Measurements from ENCODE around the gene SGSM2.

The SGSM2 gene
- total RNA-seq, result 174 to 196 (median 189) reads per million in 3 donors

- Histone ChIP-seq H3K27ac (ENCODE audit: insufficient read depth, low read length, poor library complexity, severe bottlenecking) (peak within 1 kb of the TSS; percentile 80), H3K36me3 (ENCODE audit: control insufficient read depth, insufficient read depth, low read length) (peaks cover 29% of the 10 kb centered on the region), H3K4me1 (ENCODE audit: control insufficient read depth, insufficient read depth, low read length, poor library complexity, severe bottlenecking) (peaks cover 16% of the 10 kb centered on the region), H3K27me3 (replicated peaks; ENCODE audit: control insufficient read depth, insufficient read depth, low read length, poor library complexity, severe bottlenecking) (no peaks in the 10 kb centered on the region), H3K4me3 (ENCODE audit: insufficient read depth, low read depth, low read length, poor library complexity, severe bottlenecking) (peak within 1 kb of the TSS; percentile 66), H3K9me3 (ENCODE audit: control insufficient read depth, low read length) (no peaks in the 10 kb centered on the region)
- peak; percentile 61 to 66 (median 62) for DNase-seq
Observed at GRCh38 chr17:2336852-2337543, at the start of gene SGSM2. Gene SGSM2, plus strand, starts transcription at chr17:2337501. Its CDS starts 188 bp downstream, at chr17:2337689.

GRCh38 chr17:2289878-2290478 is 47.3 kb upstream of the SGSM2 start:
- Histone ChIP-seq H3K4me1 (ENCODE audit: control insufficient read depth, insufficient read depth, low read length, poor library complexity, severe bottlenecking) (no peaks in the 10 kb centered on the region), H3K27ac (ENCODE audit: insufficient read depth, low read length, poor library complexity, severe bottlenecking) (no peak overlapping the region), H3K27me3 (replicated peaks; ENCODE audit: control insufficient read depth, insufficient read depth, low read length, poor library complexity, severe bottlenecking) (no peaks in the 10 kb centered on the region), H3K36me3 (ENCODE audit: control insufficient read depth, insufficient read depth, low read length) (peaks cover 65% of the 10 kb centered on the region), H3K9me3 (ENCODE audit: control insufficient read depth, low read length) (no peaks in the 10 kb centered on the region), H3K4me3 (ENCODE audit: insufficient read depth, low read depth, low read length, poor library complexity, severe bottlenecking) (no peak overlapping the region)
- DNase-seq, result no peak

- H3K36me3 ChIP-seq (ENCODE audit: control insufficient read depth, insufficient read depth, low read length), result peaks cover 79% of the 10 kb centered on the region
- no peaks in the 10 kb centered on the region for H3K4me1 ChIP-seq (ENCODE audit: control insufficient read depth, insufficient read depth, low read length, poor library complexity, severe bottlenecking)
- no peak overlapping the region for H3K4me3 ChIP-seq (ENCODE audit: insufficient read depth, low read depth, low read length, poor library complexity, severe bottlenecking)
- H3K27me3 ChIP-seq (replicated peaks; ENCODE audit: control insufficient read depth, insufficient read depth, low read length, poor library complexity, severe bottlenecking), result no peaks in the 10 kb centered on the region
- no peak overlapping the region for H3K27ac ChIP-seq (ENCODE audit: insufficient read depth, low read length, poor library complexity, severe bottlenecking)
- no peak for DNase-seq
- no peaks in the 10 kb centered on the region for H3K9me3 ChIP-seq (ENCODE audit: control insufficient read depth, low read length)
Observed at GRCh38 chr17:2292100-2292499, 45.2 kb upstream of the SGSM2 start.

GRCh38 chr17:2295575-2295974 is 41.7 kb upstream of the SGSM2 start:
- no peaks in the 10 kb centered on the region for H3K9me3 ChIP-seq (ENCODE audit: control insufficient read depth, low read length)
- no peak overlapping the region for H3K27ac ChIP-seq (ENCODE audit: insufficient read depth, low read length, poor library complexity, severe bottlenecking)
- no peaks in the 10 kb centered on the region for H3K4me1 ChIP-seq (ENCODE audit: control insufficient read depth, insufficient read depth, low read length, poor library complexity, severe bottlenecking)
- DNase-seq, result no peak
- peaks cover 78% of the 10 kb centered on the region for H3K36me3 ChIP-seq (ENCODE audit: control insufficient read depth, insufficient read depth, low read length)
- H3K27me3 ChIP-seq (replicated peaks; ENCODE audit: control insufficient read depth, insufficient read depth, low read length, poor library complexity, severe bottlenecking), result no peaks in the 10 kb centered on the region
- H3K4me3 ChIP-seq (ENCODE audit: insufficient read depth, low read depth, low read length, poor library complexity, severe bottlenecking), result no peak overlapping the region

- no peak for DNase-seq
- Histone ChIP-seq H3K27ac (ENCODE audit: insufficient read depth, low read length, poor library complexity, severe bottlenecking) (no peak overlapping the region), H3K9me3 (ENCODE audit: control insufficient read depth, low read length) (no peaks in the 10 kb centered on the region), H3K27me3 (replicated peaks; ENCODE audit: control insufficient read depth, insufficient read depth, low read length, poor library complexity, severe bottlenecking) (no peaks in the 10 kb centered on the region), H3K4me1 (ENCODE audit: control insufficient read depth, insufficient read depth, low read length, poor library complexity, severe bottlenecking) (no peaks in the 10 kb centered on the region), H3K36me3 (ENCODE audit: control insufficient read depth, insufficient read depth, low read length) (peaks cover 69% of the 10 kb centered on the region), H3K4me3 (ENCODE audit: insufficient read depth, low read depth, low read length, poor library complexity, severe bottlenecking) (no peak overlapping the region)
Observed at GRCh38 chr17:2297023-2297422, 40.3 kb upstream of the SGSM2 start.

GRCh38 chr17:2299136-2299535 is 38.2 kb upstream of the SGSM2 start:
- H3K4me1 ChIP-seq (ENCODE audit: control insufficient read depth, insufficient read depth, low read length, poor library complexity, severe bottlenecking), result peaks cover 5% of the 10 kb centered on the region
- no peaks in the 10 kb centered on the region for H3K27me3 ChIP-seq (replicated peaks; ENCODE audit: control insufficient read depth, insufficient read depth, low read length, poor library complexity, severe bottlenecking)
- H3K36me3 ChIP-seq (ENCODE audit: control insufficient read depth, insufficient read depth, low read length), result peaks cover 49% of the 10 kb centered on the region
- no peaks in the 10 kb centered on the region for H3K9me3 ChIP-seq (ENCODE audit: control insufficient read depth, low read length)
- no peak overlapping the region for H3K27ac ChIP-seq (ENCODE audit: insufficient read depth, low read length, poor library complexity, severe bottlenecking)
- no peak for DNase-seq
- no peak overlapping the region for H3K4me3 ChIP-seq (ENCODE audit: insufficient read depth, low read depth, low read length, poor library complexity, severe bottlenecking)

- H3K36me3 ChIP-seq (ENCODE audit: control insufficient read depth, insufficient read depth, low read length), result peaks cover 47% of the 10 kb centered on the region
- H3K27me3 ChIP-seq (replicated peaks; ENCODE audit: control insufficient read depth, insufficient read depth, low read length, poor library complexity, severe bottlenecking), result no peaks in the 10 kb centered on the region
- H3K9me3 ChIP-seq (ENCODE audit: control insufficient read depth, low read length), result no peaks in the 10 kb centered on the region
- no peak overlapping the region for H3K27ac ChIP-seq (ENCODE audit: insufficient read depth, low read length, poor library complexity, severe bottlenecking)
- peaks cover 5% of the 10 kb centered on the region for H3K4me1 ChIP-seq (ENCODE audit: control insufficient read depth, insufficient read depth, low read length, poor library complexity, severe bottlenecking)
- no peak overlapping the region for H3K4me3 ChIP-seq (ENCODE audit: insufficient read depth, low read depth, low read length, poor library complexity, severe bottlenecking)
- no peak for DNase-seq
Observed at GRCh38 chr17:2299756-2300155, 37.5 kb upstream of the SGSM2 start.

GRCh38 chr17:2302778-2303203 is 34.5 kb upstream of the SGSM2 start:
- H3K36me3 ChIP-seq (ENCODE audit: control insufficient read depth, insufficient read depth, low read length), result peaks cover 24% of the 10 kb centered on the region
- peak overlapping the region; percentile 100 for H3K4me3 ChIP-seq (ENCODE audit: insufficient read depth, low read depth, low read length, poor library complexity, severe bottlenecking)
- no peaks in the 10 kb centered on the region for H3K27me3 ChIP-seq (replicated peaks; ENCODE audit: control insufficient read depth, insufficient read depth, low read length, poor library complexity, severe bottlenecking)
- peak overlapping the region; percentile 90 for H3K27ac ChIP-seq (ENCODE audit: insufficient read depth, low read length, poor library complexity, severe bottlenecking)
- DNase-seq, result no peak
- peaks cover 5% of the 10 kb centered on the region for H3K4me1 ChIP-seq (ENCODE audit: control insufficient read depth, insufficient read depth, low read length, poor library complexity, severe bottlenecking)
- no peaks in the 10 kb centered on the region for H3K9me3 ChIP-seq (ENCODE audit: control insufficient read depth, low read length)

GRCh38 chr17:2303204-2304188 is 33.8 kb upstream of the SGSM2 start, which contains the start of the genes SMG6 and SRR:
Gene SMG6, minus strand, starts transcription at chr17:2303785. Its CDS starts 65 bp downstream, at chr17:2303720.
Gene SRR, plus strand, starts transcription at chr17:2303950. Its CDS starts 11,611 bp downstream, at chr17:2315561.
- H3K27me3 ChIP-seq (replicated peaks; ENCODE audit: control insufficient read depth, insufficient read depth, low read length, poor library complexity, severe bottlenecking), result no peaks in the 10 kb centered on the region

More at GRCh38 chr17:2303204-2304188, 33.8 kb upstream of the SGSM2 start, which contains the start of the genes SMG6 and SRR:
- Histone ChIP-seq H3K27ac (ENCODE audit: insufficient read depth, low read length, poor library complexity, severe bottlenecking) (peak within 1 kb of the TSS; percentile 90), H3K9me3 (ENCODE audit: control insufficient read depth, low read length) (no peaks in the 10 kb centered on the region), H3K4me3 (ENCODE audit: insufficient read depth, low read depth, low read length, poor library complexity, severe bottlenecking) (peak within 1 kb of the TSS; percentile 100), H3K36me3 (ENCODE audit: control insufficient read depth, insufficient read depth, low read length) (peaks cover 21% of the 10 kb centered on the region), H3K4me1 (ENCODE audit: control insufficient read depth, insufficient read depth, low read length, poor library complexity, severe bottlenecking) (peaks cover 5% of the 10 kb centered on the region)
- DNase-seq, result peak; percentile 93 to 94 (median 93)

Data from effector memory CD4-positive, alpha-beta T cell (primary cell).